ENCODE measurements around the gene EXOSC5.

Gene EXOSC5

DNA sequence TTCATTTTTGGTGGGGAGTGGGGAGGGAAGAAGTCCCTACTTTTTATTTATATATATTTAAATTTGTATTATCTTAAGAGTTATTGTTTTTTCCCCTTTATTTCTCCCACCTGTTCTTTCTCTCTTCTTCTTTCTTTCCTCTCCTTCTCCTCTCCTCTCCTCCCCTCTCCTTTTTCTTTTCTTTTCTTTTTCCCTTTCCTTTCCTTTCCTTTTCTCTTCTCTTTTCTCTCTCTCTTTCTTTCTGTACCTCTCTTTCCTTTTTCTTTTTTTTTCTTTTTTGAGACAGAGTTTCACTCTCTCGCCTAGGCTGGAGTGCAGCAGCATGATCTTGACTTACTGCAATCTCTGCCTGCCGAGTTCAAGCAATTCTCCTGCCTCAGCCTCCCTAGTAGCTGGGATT is 2.4 kb upstream of the EXOSC5 start:
- H3K27ac ChIP-seq, result no peak overlapping the region
- TF ChIP-seq, protein P1, sequence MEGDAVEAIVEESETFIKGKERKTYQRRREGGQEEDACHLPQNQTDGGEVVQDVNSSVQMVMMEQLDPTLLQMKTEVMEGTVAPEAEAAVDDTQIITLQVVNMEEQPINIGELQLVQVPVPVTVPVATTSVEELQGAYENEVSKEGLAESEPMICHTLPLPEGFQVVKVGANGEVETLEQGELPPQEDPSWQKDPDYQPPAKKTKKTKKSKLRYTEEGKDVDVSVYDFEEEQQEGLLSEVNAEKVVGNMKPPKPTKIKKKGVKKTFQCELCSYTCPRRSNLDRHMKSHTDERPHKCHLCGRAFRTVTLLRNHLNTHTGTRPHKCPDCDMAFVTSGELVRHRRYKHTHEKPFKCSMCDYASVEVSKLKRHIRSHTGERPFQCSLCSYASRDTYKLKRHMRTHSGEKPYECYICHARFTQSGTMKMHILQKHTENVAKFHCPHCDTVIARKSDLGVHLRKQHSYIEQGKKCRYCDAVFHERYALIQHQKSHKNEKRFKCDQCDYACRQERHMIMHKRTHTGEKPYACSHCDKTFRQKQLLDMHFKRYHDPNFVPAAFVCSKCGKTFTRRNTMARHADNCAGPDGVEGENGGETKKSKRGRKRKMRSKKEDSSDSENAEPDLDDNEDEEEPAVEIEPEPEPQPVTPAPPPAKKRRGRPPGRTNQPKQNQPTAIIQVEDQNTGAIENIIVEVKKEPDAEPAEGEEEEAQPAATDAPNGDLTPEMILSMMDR (conservative IDR thresholded peaks at IDR 0.05), result no peak

DNA sequence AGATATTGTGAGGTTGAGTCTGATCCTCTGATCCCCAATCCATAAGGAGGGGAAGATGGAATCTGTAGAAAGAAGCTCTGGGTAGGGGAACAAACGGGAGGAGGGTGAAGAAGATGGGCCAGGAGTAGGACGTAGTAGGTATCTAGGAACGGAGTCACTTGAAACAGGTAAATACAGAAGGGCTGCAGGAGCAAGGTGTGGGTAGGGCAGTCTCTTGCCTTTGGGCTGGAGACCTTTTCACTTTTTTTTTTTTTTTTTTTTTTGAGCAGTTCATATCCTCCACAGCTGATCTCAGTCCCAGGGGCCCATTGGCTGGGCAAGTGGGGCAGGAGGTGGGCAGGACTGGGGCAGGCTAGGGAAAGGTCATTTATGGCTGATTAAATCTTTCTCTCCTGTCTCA is 1.9 kb upstream of the EXOSC5 start:
- TF ChIP-seq, protein P1 (conservative IDR thresholded peaks at IDR 0.05), result no peak
- no peak overlapping the region; the same call in 1 of the 2 replicates for H3K27ac ChIP-seq

DNA sequence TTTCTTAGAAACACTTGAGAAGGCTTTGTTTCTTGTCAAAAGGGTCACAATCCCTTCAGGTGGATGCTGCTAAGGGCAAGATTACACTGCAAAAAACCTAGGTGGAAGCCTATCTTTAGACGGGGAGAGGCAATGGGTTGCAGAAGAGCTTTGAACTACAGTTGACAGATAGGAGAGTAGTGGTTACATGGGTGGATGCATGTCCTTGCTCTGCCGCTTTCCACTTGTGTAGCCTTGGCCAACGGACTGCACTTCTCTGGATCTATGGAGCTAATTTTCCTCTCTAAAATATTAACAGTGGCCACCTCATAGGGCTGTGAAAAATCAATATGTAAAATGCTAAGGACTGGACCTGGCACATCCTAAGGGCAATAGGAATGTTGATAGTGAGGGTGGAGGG is 1.4 kb upstream of the EXOSC5 start:
- peak overlapping the region; percentile 97 for H3K27ac ChIP-seq
- TF ChIP-seq, protein P1 (conservative IDR thresholded peaks at IDR 0.05), result no peak

DNA sequence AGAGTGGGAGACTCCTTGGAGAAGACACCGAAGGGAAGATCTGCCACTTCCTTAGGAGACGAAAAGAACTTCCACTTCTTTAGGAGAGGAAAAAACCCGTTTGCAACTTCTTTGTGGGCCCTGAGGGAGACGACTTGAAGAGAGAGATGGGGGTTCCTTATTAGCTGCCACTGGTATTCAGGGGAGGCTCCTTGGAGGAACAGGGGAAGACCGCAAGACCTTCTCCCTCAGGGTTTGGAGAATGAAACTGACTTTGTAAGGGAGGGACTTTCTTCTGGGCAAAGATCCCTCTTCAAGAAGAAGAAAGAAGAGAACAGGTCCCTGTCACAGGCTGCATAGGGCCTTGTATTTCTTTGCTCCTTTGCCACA is 875 bp upstream of the EXOSC5 start:
- peak overlapping the region; percentile 97 for H3K27ac ChIP-seq
- TF ChIP-seq, protein P1 (conservative IDR thresholded peaks at IDR 0.05), result no peak

DNA sequence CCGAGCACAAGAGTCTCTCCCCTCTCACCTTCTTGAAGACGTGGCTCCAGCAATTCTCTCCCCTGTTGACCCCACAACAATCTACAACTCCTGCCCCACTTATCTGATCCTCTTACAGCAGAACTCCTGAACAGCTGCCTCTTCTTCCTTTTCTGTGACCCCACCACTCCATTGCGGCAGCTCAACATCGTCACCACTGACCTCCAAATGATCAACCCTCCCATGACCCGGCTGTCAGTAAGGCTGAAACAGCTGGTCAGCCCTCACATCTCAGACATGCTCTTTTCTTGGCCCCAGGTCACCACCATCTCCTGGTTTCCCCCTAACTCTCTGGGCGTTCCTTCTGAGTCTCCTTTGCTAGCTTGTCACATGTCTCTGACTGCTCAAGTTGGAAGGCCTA is 1.8 kb downstream of the EXOSC5 start:
- TF ChIP-seq, protein P1 (conservative IDR thresholded peaks at IDR 0.05), result no peak
- no peak overlapping the region for H3K27ac ChIP-seq

DNA sequence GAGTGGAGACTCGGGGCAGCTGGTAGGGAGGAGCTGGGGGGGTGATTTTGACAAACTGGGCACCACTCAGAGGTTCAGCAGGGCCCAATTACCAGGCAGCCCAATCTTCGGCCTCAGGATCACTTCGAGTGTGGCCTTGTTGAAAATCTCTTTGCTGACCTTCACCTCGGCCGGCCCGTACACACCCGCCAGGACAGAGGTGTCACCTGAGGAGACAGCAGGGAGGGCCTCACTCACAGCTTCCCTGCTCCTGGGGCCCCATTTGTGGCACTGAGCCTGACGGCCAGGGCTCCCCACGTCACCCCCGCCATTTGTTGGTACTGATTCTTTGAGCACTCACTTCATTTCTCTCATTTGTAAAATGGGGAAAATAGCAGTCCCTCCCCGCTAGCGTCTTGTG is 4.4 kb downstream of the EXOSC5 start:
- H3K27ac ChIP-seq, result no peak overlapping the region

DNA sequence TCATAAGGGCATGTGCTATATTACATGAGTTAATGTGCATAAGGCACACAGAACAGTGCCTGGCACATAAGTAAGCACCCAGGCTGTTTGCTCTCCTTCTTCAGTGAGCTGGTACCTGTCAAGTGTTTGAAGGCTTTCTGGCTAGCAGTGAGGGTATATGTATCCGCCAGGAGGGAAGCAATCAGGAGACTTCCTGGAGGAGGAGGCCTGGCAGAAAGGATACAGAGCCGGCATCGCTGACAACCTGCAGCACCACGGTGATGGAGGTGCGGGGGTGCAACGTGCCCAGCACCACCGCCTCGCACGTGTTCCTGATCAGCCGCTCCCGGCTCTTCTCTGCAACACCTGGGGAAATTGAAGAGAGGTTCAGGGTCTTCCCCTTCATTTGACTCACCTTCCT is 5.5 kb downstream of the EXOSC5 start:
- H3K27ac ChIP-seq, result no peak overlapping the region
- TF ChIP-seq, protein P1 (conservative IDR thresholded peaks at IDR 0.05), result no peak

More for the DNA sequence above, 4.4 kb downstream of the EXOSC5 start:
- TF ChIP-seq, protein P1 (conservative IDR thresholded peaks at IDR 0.05), result no peak

DNA sequence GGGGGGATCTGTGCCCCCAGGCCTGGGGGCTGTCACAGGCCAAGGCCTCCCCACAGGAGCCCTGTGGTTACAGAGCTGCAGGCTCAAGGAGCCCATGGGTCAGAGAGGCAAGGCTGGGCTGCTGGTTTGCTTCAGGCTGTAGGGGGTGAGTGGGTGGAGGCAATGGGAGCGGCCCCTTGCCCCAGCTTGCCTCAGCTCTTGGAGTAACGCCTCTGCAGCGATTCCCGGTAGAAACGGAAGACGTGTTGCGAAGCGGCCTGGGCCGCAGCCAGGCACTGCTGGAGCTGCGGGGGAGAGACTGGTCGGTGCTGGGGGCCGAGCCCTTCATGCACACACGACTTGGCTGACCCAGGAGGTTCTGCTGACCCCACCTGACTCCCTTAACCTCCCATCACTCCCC is 10.7 kb downstream of the EXOSC5 start:
- no peak overlapping the region for H3K27ac ChIP-seq

More for the DNA sequence above, 10.7 kb downstream of the EXOSC5 start:
- TF ChIP-seq, protein P1 (conservative IDR thresholded peaks at IDR 0.05), result no peak
